B cell (primary cell): ENCODE measurements around the gene FRMD4B.

Experiments used
- EZH2 ChIP-seq: IDR thresholded peaks from 2 replicates; pipeline ENCODE4 v1.6.1; 2012; ENCODE audit warnings: borderline replicate concordance, low read depth, mild to moderate bottlenecking, moderate library complexity, low read length; ENCODE audit not compliant: insufficient read depth, poor library complexity, severe bottlenecking
- TF ChIP-seq, protein P1 (sequence below): fragments of 200-600 bp; IDR thresholded peaks from one replicate; pipeline ENCODE4 v1.8.0; 2022; ENCODE audit warnings: antibody characterized with exemption, mild to moderate bottlenecking

DNA sequence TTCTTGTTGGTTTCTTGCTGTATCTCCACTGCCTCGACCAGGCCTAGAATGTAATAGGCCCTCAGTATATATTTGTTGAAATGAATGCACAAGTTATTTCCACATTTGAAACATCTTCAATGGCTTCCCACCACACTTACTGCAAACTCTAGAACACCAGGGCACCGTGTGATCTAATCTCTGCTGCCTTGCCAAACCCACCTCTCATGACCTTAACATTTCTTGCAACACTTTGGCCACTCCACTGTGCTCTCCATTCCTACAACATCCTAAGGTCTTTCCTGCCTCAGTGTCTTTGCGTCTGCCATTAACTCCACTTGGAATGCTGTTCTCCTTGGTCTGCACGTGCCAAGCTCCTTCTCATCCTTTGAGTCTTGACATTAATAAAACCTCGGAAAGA is 14.1 kb downstream of the FRMD4B start:
- TF ChIP-seq, protein P1, sequence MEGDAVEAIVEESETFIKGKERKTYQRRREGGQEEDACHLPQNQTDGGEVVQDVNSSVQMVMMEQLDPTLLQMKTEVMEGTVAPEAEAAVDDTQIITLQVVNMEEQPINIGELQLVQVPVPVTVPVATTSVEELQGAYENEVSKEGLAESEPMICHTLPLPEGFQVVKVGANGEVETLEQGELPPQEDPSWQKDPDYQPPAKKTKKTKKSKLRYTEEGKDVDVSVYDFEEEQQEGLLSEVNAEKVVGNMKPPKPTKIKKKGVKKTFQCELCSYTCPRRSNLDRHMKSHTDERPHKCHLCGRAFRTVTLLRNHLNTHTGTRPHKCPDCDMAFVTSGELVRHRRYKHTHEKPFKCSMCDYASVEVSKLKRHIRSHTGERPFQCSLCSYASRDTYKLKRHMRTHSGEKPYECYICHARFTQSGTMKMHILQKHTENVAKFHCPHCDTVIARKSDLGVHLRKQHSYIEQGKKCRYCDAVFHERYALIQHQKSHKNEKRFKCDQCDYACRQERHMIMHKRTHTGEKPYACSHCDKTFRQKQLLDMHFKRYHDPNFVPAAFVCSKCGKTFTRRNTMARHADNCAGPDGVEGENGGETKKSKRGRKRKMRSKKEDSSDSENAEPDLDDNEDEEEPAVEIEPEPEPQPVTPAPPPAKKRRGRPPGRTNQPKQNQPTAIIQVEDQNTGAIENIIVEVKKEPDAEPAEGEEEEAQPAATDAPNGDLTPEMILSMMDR = no peak
- TF ChIP-seq EZH2 = no peak
